ENCODE data around the gene KRTAP10-2.

Gene KRTAP10-2

DNA sequence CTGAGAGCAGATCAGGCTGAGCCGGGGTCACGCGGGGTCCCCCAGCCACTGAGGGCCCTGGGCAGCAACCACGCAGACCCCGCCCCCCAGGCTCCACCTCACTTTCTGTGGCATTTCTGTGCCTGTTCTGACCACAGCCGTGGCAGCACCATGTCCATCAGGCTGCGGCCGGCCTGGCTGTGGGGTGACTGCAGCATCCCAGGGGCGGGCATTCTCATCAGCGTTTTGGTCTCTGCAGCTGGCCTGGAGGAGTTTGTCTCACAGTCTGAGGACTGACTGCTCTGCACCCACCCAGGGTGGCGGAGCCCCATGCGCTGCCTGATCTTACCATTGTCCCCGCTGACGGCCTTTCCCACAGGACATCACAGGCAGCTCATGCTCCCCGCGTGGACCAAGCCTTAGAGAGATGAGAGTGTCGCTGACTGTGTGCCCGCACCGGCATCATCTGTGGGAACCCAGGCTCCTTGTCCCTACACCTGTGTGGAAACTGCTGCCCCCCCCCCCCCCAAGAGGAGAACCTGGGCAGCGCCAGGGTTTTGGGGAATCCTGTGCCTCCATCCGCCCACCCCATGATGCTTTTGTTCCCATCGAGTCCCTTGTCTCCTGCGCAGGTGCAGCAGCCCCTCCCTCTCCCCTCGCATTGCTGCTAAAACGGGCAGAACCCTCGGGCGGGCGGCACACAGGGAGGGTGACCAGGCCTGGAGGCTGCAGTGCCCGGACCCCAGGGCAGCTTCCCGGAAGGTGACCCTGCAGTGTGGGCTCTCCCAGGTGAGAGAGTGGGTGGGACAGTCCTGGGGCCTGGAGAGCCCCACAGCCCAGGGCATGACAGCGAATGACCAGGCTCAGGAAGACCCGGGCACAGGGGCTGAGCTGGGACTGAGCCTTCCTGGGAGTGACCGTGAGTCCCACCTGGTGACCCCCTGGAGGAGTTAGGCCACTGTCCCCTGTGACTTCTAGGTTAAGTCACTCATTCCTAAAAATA, 13.1 kb downstream of the KRTAP10-2 start:
- DNase-seq = no peak

GRCh38 chr21:44535963-44536362, 15.3 kb downstream of the KRTAP10-2 start:
- no peak for DNase-seq

DNA sequence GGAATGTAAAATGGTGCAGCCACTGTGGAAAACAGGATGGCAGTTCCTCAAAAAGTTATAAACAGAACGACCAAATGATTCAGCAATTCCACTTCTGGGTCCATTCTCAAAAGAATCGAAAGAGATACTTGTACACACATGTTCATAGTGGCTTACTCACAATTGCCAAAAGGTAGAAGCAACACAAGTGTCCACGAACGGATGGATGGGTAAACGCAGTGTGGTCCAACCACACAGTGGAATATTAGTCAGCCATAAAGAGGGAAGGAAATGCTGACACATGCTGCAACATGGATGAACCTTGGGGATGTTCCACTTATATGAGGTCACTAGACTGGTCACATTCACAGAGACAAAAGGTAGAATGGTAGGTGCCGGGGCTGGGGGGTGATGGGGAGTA, 16.6 kb downstream of the KRTAP10-2 start:
- DNase-seq = no peak

DNA sequence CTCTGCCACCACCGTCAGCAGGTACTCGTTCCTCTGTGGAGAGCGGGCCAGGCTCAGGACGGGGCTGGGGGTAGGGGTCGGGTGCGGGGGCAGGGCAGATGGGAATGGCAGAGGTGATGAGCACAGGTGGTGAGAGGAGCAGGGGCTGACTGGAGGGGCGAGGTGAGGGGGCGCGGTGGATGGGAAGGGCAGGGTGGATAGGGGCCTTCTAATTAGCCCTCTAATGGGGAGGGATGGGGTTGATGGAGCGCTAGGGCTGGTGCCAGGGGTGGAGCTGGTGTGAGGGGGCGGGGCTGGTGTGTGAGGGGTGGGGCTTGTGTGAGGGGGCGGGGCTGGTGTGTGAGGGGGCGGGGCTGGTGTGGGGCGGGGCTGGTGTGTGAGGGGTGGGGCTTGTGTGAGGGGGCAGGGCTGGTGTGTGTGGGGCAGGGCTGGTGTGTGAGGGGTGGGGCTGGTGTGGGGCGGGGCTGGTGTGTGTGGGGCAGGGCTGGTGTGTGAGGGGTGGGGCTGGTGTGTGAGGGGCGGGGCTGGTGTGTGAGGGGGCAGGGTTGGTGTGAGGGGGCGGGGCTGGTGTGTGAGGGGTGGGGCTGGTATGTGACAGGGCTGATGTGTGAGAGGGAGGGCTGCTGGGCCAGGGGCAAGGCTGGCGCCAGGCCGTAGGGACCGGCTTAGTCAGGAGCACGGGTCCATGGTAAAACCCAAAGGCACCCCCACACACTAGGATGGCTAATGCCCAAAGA, 17.2 kb downstream of the KRTAP10-2 start:
- DNase-seq = no peak

GRCh38 chr21:44533121-44533890, 18.0 kb downstream of the KRTAP10-2 start:
- DNase-seq = no peak

- DNase-seq = no peak
These were observed 18.6 kb downstream of the KRTAP10-2 start for GRCh38 chr21:44532712-44533111.

DNA sequence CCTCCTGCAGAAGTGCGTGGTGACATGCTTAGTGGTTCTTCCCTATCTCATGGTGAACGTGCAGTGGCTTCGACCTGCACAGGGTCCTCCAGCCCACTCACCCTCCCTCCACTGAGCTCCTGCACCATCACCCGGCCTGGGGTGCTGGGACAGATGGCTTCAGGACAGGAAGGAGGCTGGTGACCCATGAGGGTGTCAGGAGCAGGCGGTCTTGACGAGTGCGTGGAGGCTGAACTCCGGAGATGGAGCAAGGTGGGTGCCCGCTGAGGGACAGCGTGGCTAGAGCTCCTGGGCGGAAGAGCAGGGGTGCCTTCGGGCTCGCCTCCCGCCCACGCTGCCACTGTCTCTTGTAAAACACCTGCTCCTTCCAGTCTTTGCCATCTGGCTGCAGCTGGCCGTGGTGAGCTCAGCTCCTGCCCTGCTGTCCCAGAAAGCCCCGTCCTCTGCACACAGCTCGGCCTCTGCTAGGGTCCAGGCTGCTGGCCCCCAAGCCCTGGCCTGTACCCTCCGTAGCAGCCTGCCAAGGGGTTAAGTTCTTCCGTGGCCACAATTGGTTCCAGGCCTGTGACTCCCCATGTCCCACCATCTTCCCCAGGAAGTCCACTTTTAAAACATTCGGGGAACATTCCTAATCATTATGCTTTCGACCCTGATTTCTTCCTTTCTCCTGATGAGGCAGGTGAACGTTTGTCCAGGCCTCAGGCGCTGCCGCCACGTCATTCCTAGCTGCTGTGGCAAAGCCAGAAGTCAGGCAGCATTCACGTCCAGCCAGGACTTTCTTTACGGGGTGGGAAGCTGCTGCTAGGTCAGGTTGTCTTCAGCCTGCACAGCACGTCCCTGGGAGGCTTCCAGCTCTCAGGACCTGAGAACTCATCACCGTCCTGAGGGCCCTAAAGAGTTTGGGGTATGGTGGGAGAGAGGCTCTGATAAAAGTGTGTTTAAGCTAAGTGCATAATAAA, 19.4 kb downstream of the KRTAP10-2 start:
- DNase-seq = no peak

DNA sequence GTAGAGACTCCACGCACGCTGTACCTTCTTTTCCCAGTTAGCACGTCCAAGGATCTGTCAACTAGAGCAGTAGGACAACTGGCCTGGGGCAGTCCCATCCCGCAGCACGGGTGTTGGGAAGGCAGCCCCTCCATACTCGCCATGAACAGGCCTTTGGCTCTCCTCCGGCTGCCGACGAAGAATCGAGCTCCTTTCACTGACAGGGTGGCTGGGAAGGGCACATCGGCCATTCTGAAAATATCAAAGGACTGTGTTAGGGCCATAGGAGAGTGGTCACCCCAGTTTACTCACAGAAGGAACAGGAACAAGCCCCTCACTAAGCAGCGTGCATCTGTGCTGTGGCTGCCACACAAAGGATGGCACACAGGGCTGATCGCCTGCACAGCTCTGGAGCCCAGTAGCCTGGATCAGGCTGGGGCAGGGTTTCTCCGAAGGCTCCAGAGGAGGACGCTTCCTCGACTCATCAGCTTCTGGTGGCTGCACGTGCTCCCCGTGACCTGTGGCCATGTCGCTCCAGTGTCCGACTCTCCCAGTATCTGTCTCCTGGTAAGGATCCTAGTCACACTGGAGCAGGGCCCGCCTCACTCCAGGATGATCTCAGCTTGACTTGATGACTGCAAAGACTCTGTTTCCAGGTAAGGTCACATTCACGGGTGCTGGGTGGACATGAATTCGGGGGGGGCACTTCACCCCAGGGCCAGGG, 20.3 kb downstream of the KRTAP10-2 start:
- no peak for DNase-seq

GRCh38 chr21:44530221-44530902, 20.9 kb downstream of the KRTAP10-2 start:
- no peak for DNase-seq

- DNase-seq = no peak
These were observed 21.7 kb downstream of the KRTAP10-2 start for GRCh38 chr21:44529503-44530125.

GRCh38 chr21:44529011-44529421, 22.3 kb downstream of the KRTAP10-2 start:
- DNase-seq = no peak

DNA sequence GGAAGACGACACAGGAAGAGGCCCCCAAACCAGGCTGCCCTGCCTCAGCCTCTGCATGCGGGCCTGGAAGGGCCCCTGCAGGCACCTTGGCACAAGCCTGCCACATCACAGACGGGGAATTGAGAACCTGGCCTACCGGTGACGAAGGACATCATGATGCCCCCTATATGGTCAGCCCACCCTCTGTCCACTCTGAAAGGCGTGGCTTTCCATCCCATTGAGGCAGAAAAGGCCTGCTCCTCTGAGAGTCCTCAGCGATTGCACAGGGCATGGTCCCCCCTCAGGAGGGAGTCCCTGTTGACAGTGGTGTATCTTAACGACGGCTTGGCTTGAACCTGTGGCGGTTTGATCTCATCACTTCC, 22.7 kb downstream of the KRTAP10-2 start:
- no peak for DNase-seq

DNA sequence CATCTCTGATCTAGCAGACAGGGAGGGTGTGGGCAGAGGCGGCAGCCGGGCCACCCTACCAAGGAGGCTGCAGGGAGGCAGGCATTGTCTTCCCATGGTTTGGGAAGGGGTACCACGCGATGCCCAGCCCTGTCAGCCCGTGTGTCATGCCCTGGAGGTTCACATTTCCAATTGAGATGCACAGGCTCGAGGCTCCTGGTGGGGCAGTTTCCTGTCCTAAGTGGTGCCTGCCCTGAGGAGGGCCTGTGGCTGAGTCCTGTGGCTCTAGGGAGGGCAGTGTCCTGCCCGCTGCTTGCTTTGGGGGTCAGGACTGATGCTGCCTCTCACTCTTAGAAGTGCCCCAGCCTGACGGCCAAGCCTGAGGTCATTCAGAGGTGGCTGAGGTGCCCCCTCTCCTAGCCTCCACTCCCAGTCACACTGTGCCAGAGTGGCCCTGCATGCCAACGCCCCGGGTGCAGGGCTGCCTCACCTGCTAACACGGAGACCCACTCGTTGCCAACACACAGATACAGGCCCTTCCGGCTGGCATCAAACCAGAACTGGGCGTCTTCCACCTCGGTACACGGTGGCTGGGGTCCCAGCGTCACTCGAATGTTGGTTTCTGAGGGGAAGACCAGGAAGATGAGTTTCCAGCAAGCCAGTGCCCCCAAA, 23.2 kb downstream of the KRTAP10-2 start:
- DNase-seq = no peak

GRCh38 chr21:44527156-44527982, 23.9 kb downstream of the KRTAP10-2 start:
- DNase-seq = no peak

DNA sequence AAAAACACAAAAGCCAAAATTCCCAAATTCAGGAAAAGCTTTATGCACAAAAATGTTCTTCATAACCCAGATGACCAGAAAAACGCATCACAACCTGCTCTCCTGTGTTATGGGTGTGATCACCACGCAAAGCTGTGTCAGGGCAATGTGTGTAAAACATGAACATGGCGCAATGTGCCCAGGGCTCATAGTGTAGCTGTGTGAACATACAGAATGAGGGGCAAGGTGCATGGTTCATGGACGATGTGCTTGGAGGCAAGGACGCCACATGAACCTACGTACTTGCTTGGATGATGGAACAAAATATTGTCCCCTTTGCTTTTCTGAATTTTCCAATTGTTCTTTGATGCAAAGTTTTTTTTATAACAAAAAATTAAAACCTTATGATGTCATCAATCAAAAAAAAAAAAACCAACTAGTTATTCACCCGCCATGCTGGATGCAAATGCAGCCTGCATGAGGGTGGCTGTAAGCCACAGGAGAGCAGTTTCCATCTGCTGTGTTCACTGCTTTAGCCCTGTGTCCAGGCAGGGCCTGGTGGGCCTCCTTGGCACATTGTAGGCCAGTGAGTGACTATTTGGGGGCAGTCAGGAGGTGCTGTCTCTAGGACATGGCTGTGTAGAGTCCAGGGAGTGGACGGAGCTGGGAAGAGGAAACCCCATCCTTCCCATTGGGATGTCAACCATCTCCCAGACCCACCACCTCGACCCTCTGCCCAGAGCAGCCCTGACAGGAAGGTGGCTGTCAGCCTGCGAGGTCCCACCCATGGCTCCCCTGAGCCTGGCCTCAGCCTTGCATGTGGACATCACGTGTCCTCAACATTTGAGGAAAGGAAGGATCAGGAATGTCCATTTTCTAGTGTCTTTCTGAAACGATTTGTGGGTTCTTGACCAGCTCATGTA, 25.0 kb downstream of the KRTAP10-2 start:
- DNase-seq = no peak

DNA sequence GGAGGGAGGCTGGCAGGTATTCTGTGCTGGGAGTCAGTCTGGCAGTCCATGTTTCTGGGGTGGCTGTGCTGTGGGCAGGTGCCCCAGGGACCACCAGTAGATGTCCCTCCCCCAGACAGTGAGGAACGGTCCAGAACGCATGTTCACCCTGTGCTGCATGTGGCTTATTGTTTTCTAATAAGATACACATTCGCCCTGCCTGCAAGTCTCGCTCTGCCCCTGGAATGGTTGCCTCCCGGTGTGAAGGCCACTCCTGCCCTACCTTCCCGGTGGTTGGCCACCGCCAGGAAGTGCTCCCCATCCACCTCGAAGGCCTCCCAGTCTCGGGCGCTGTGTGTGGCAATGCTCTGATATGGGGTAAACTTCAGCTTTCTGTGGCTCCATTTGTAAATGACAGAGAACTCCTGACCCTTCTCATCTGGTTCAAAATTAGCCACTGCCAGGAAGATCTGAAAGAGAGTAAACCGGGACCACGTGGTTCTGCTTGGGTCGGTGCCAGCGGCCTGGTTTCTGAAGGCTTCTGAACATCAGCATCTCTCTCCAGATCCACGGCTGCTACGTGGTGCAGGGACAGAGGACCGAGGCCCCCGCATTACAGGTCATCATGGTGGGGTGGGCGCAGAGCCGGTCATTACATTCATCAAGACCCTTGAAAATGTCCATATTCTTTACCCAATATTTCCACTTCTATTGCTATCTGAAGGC, 25.8 kb downstream of the KRTAP10-2 start:
- no peak for DNase-seq

Data from activated effector memory CD4-positive, alpha-beta T cell treated with Interleukin-2 at 50 U/mL for 16 hours (primary cell).